GM12878 (cell line): ENCODE measurements around the gene SYT4. TPM values are rescaled to one million over a fixed set of nuclear protein-coding genes. Genes with fewer than 3 reads are reported as not detected.

ENCODE experiments used
- ATAC-seq: fragments of 200-7000 bp; cut with Tn5 transposase; 3 replicates; pipeline ENCODE4 v1.9.1; 2020; ENCODE audit warnings: mild to moderate bottlenecking, moderate library complexity
- Bru-seq: library from RNA; stranded (reverse); fragments of 400-500 nt; gene quantifications from one replicate; lab custom pipeline; 2021; lab: Mats Ljungman, UMichigan
- BruChase-seq, 2 experiments: library from RNA; stranded (reverse); fragments of 400-500 nt; gene quantifications; one replicate each; lab custom pipeline; 2021; lab: Mats Ljungman, UMichigan
- BruUV-seq: library from RNA; stranded (reverse); fragments of 400-500 nt; replicated peaks from 2 replicates; lab custom pipeline; 2021; lab: Mats Ljungman, UMichigan
- CTCF ChIA-PET: fragments of 300-600 bp; sonication (Branson Sonifier 250); formaldehyde crosslinking; extraction: SDS; loops from one replicate; lab custom pipeline; 2021; ENCODE audit warnings: inconsistent platforms; lab: Yijun Ruan, JAX
- POLR2A ChIA-PET: fragments of 350-600 bp; formaldehyde crosslinking; extraction: SDS; loops from one replicate; lab custom pipeline; 2021; ENCODE audit warnings: inconsistent platforms; lab: Charles Lee
- RAD21 ChIA-PET: fragments of 300-600 bp; sonication (Branson Sonifier 250); formaldehyde crosslinking; loops from one replicate; lab custom pipeline; 2023; ENCODE audit warnings: antibody characterized with exemption; ENCODE audit not compliant: unreplicated experiment; lab: Charles Lee
- SMC1A ChIA-PET: fragments of 300-600 bp; sonication (Branson Sonifier 250); formaldehyde crosslinking; loops from one replicate; lab custom pipeline; 2023; ENCODE audit not compliant: unreplicated experiment, uncharacterized antibody; lab: Charles Lee
- DNase-seq: peaks from one replicate; pipeline ENCODE4 v3.0.0-alpha.2; 2011; ENCODE audit warnings: low read depth, low spot score
- FAIRE-seq: peaks from 3 replicates; lab custom pipeline; 2011; peaks lifted over from hg19 to GRCh38; lab: Jason Lieb, UNC
- H2AFZ ChIP-seq: 2 replicates; pipeline ENCODE4 v1.6.0; 2011; ENCODE audit warnings: low read depth, low read length, control low read depth; ENCODE audit not compliant: control insufficient read depth
- H3K27ac ChIP-seq: 2 replicates; pipeline ENCODE4 v1.5.1; 2011; ENCODE audit warnings: control low read depth; ENCODE audit not compliant: control insufficient read depth, insufficient read depth
- H3K27me3 ChIP-seq, 2 experiments: replicated peaks in 1 of 2; 2 replicates each; pipeline versions ENCODE4 v1.6.0 to v1.6.1; 2011; ENCODE audit warnings: low read length in 1 of 2; ENCODE audit not compliant: control insufficient read depth in 2 of 2, insufficient read depth in 2 of 2
- H3K36me3 ChIP-seq, 2 experiments: 2 replicates each; pipeline ENCODE4 v1.5.1; 2011; ENCODE audit warnings: low read length in 1 of 2; ENCODE audit not compliant: control insufficient read depth in 2 of 2, insufficient read depth in 2 of 2
- H3K4me1 ChIP-seq: 2 replicates; pipeline ENCODE4 v1.6.1; 2011; ENCODE audit warnings: mild to moderate bottlenecking, low read length, moderate library complexity, mixed read lengths; ENCODE audit not compliant: control insufficient read depth, insufficient read depth
- H3K4me2 ChIP-seq: 2 replicates; pipeline ENCODE4 v1.6.0; 2011; ENCODE audit warnings: control low read depth; ENCODE audit not compliant: control insufficient read depth, insufficient read depth
- H3K4me3 ChIP-seq: fragments of 200-600 bp; sonication (generic); 2 replicates; pipeline ENCODE4 v1.5.1; 2016
- H3K79me2 ChIP-seq: 2 replicates; pipeline ENCODE4 v1.6.0; 2011; ENCODE audit warnings: low read length; ENCODE audit not compliant: control insufficient read depth, insufficient read depth
- H3K9ac ChIP-seq: 2 replicates; pipeline ENCODE4 v1.8.0; 2011; ENCODE audit warnings: low read length, control low read depth, mixed read lengths; ENCODE audit not compliant: control insufficient read depth, insufficient read depth
- H3K9me3 ChIP-seq: replicated peaks from 3 replicates; pipeline ENCODE4 v1.5.1; 2011; ENCODE audit warnings: mild to moderate bottlenecking, low read length; ENCODE audit not compliant: control insufficient read depth, insufficient read depth
- H4K20me1 ChIP-seq: 2 replicates; pipeline ENCODE4 v1.6.0; 2011; ENCODE audit not compliant: control insufficient read depth, insufficient read depth
- CREM ChIP-seq: IDR thresholded peaks from 2 replicates; pipeline ENCODE4 v1.6.1; 2014; ENCODE audit warnings: antibody characterized with exemption, low read depth
- JUND ChIP-seq: IDR thresholded peaks from 2 replicates; pipeline ENCODE4 v1.6.1; 2012; ENCODE audit warnings: low read depth, mild to moderate bottlenecking, low read length, improper control_type of control experiment, moderate library complexity
- REST ChIP-seq: IDR thresholded peaks from 2 replicates; pipeline ENCODE4 v1.6.1; 2012; ENCODE audit warnings: mild to moderate bottlenecking, low read depth, low read length
- YY1 ChIP-seq: IDR thresholded peaks from 2 replicates; pipeline ENCODE4 v1.6.1; 2011; ENCODE audit warnings: low read depth, mild to moderate bottlenecking, low read length
- ZBTB33 ChIP-seq: fragments of 450-650 bp; IDR thresholded peaks from 2 replicates; pipeline ENCODE4 v1.6.1; 2017; ENCODE audit warnings: mild to moderate bottlenecking
- ZNF592 ChIP-seq: fragments of 450-650 bp; IDR thresholded peaks from 2 replicates; pipeline ENCODE4 v1.6.1; 2017; ENCODE audit warnings: mild to moderate bottlenecking, moderate library complexity
- WGBS: methylation state at CpG from one replicate; pipeline ENCODE4 v1.1.6; 2016; ENCODE audit warnings: low lambda C conversion rate; ENCODE audit not compliant: insufficient replicate concordance, insufficient coverage; ENCODE audit errors: missing lambda C conversion rate; 5-methylcytosine and 5-hydroxymethylcytosine counted together
- in situ Hi-C: fragments of 300-500 bp; cut with MboI; formaldehyde crosslinking; loops from 9 replicates; pipeline ENCODE4 v1.14.3; 2018; ENCODE audit warnings: mixed read lengths
- intact Hi-C: fragments of 100-400 bp; cut with micrococcal nuclease; formaldehyde crosslinking; loops from one replicate; pipeline ENCODE4 v1.14.2; 2022; ENCODE audit not compliant: unreplicated experiment
- long read RNA-seq, 2 experiments: library from polyadenylated mRNA; unstranded; transcript quantifications; one replicate each; pipeline ENCODE4 v2.0.0, GENCODE V29; 2019 to 2020
- polyA minus RNA-seq, 3 experiments: library from RNA; depleted of rRNA, polyadenylated mRNA; stranded (reverse); fragments of >200 nt; gene quantifications; 2 replicates each; pipeline ENCODE4 v1.2.3, GENCODE V29; 2011
- polyA plus RNA-seq, 11 experiments: library from polyadenylated mRNA; depleted of rRNA in 4 of 11; unstranded in 6 of 11; stranded (reverse) in 5 of 11; fragments of >200 nt; fragmentation: Nextera tagmentation in 4 of 11; fragmentation: Illumina TruSeq in 1 of 11; extraction: Ambion mirVana in 4 of 11; extraction: Trizol in 1 of 11; gene quantifications; 1 replicate in 1 of 11; 2 replicates in 10 of 11; pipeline versions ENCODE4 v1.2.1 to v1.2.3, GENCODE V29; 2011 to 2016; ENCODE audit warnings: inconsistent platforms in 2 of 11, missing spikeins in 2 of 11, low read depth in 1 of 11
- total RNA-seq, 4 experiments: library from RNA; depleted of rRNA in 3 of 4; stranded (reverse); fragments of >200 nt in 3 of 4; fragmentation: Illumina TruSeq in 1 of 4; extraction: Trizol in 1 of 4; gene quantifications; 2 replicates each; pipeline versions ENCODE4 v1.2.1 to v1.2.3, GENCODE V29; 2013 to 2021

The SYT4 gene
- total RNA-seq (2013; cell fraction: nucleolus; rRNA removed) = not detected in 2 replicates
- not detected in 2 replicates for total RNA-seq (2014; rRNA removed)
- 0.09 TPM in 1 of 2 replicates, not detected in the other for total RNA-seq (2014; rRNA removed; fragmentation: Illumina TruSeq; extraction: Trizol)
- not detected in 2 replicates for total RNA-seq (2021)
- not detected for polyA plus RNA-seq (2011; ENCODE audit: low read depth)
- polyA plus RNA-seq (2011; rRNA removed) = not detected in 2 replicates
- not detected in 2 replicates for polyA plus RNA-seq (2011; cell fraction: cytosol; rRNA removed)
- not detected in 2 replicates for polyA plus RNA-seq (2011; cell fraction: nucleus; rRNA removed)
- polyA plus RNA-seq (2012) = 0.11 TPM in 1 of 2 replicates, not detected in the other
- not detected in 2 replicates for polyA plus RNA-seq (2014; fragmentation: Illumina TruSeq; extraction: Trizol)
- polyA plus RNA-seq (2014; fragmentation: Nextera tagmentation; extraction: Ambion mirVana) = not detected
- not detected in 2 replicates for polyA plus RNA-seq (2014; rRNA removed)
- under 1 TPM; 0.11 to 0.18 TPM for polyA plus RNA-seq (2016; fragmentation: Nextera tagmentation; extraction: Ambion mirVana)
- polyA minus RNA-seq (2011; rRNA and poly(A)+ RNA removed) = not detected in 2 replicates
- not detected in 2 replicates for polyA minus RNA-seq (2011; cell fraction: cytosol; rRNA and poly(A)+ RNA removed)
- polyA minus RNA-seq (2011; cell fraction: nucleus; rRNA and poly(A)+ RNA removed) = not detected in 2 replicates
- percentile 12 among the genes with signal in this experiment for Bru-seq, nascent RNA
- BruChase-seq, experiment 1, labeled RNA remaining after a 6-hour chase = percentile 9 among the genes with signal in this experiment
- not detected for BruChase-seq, experiment 2, labeled RNA remaining after a 2-hour chase
- long read RNA-seq, experiment 1 = 0 reads
- long read RNA-seq, experiment 2 = 0 reads

GRCh38 chr18:43277164-43277600 lies at the start of gene SYT4:
Gene SYT4 (minus strand): TSS chr18:43277490. CDS start chr18:43277281, 209 bp downstream.
- no peaks in the 10 kb centered on the region for H3K36me3 ChIP-seq
- in situ Hi-C loops = loop anchor here (10.0 kb wide), 1 partner anchor 1172 kb away; no protein-coding TSS in a partner anchor

More at GRCh38 chr18:43277164-43277600, at the start of gene SYT4:
- BruUV-seq = no TSS peak
- Histone ChIP-seq H3K4me2 (no peak within 1 kb of the TSS), H3K9ac (no peak within 1 kb of the TSS), H4K20me1 (no peaks in the 10 kb centered on the region), H3K9me3 (no peaks in the 10 kb centered on the region), H3K4me1 (no peaks in the 10 kb centered on the region), H3K27ac (no peak within 1 kb of the TSS), H3K27me3 (peaks cover 1 to 2% of the 10 kb centered on the region in 2 experiments; a peak in 3 of 4 replicates), H3K79me2 (no peaks in the 10 kb centered on the region), H2AFZ (no peak within 1 kb of the TSS), H3K4me3 (no peak within 1 kb of the TSS)
- 0 out of 3 replicates have a peak, but pooled peaks have one; percentile 17 for ATAC-seq
- CTCF ChIA-PET = interaction anchor here (0.8 kb wide), 1 partner anchor 1163 kb away, joined by 3 read pairs; no protein-coding TSS in a partner anchor
- SMC1A ChIA-PET = interaction anchor here (0.9 kb wide), 1 partner anchor 1163 kb away, joined by 3 read pairs; no protein-coding TSS in a partner anchor
- intact Hi-C loops = no loop called here
- FAIRE-seq = no peak
- no peak for DNase-seq
- TF ChIP-seq ZNF592 (no peak), JUND (no peak), REST (peak; percentile 80), ZBTB33 (no peak), CREM (no peak), YY1 (0 out of 2 replicates have a peak, but pooled peaks have one; percentile 34)
- RAD21 ChIA-PET = no interaction called here
- POLR2A ChIA-PET = no interaction called here
- WGBS = 12% methylated on average over 20 of the region's 20 CpGs
